ENCODE results near the gene GBP5. TPM values are rescaled to one million over a fixed set of nuclear protein-coding genes. Genes with fewer than 3 reads are reported as not detected.

The GBP5 gene
- total and polyA plus RNA-seq, 2 of the 4 experiments (the other 2 are of a cell fraction) = not detected

- H3K4me3 ChIP-seq (ENCODE audit: insufficient read depth, low read depth, low read length) = no peak overlapping the region
- in situ Hi-C loops (cut with MboI; ENCODE audit: low sequenced_read_pairs) = no loop called here
- H3K23ac ChIP-seq (ENCODE audit: low read depth, low read length) = no peak overlapping the region
- POLR2A ChIA-PET (ENCODE audit: unreplicated experiment) = no interaction called here
- H3K27me3 ChIP-seq (ENCODE audit: control insufficient read depth, insufficient read depth, low read length) = no peaks in the 10 kb centered on the region
- no TSS peak for BruUV-seq (replicated peaks)
- H2AFZ ChIP-seq (replicated peaks; ENCODE audit: low read length, poor library complexity) = no peak overlapping the region
- no peak overlapping the region for H3K56ac ChIP-seq (ENCODE audit: extremely low read depth, insufficient read depth, low read length)
- H4K20me1 ChIP-seq (ENCODE audit: insufficient read depth, low read length) = no peaks in the 10 kb centered on the region
- no peak overlapping the region for H3K9ac ChIP-seq (ENCODE audit: low read depth, low read length)
- H3K79me1 ChIP-seq (ENCODE audit: low read depth in 1 of 2, low read length in 2 of 2) = no peaks in the 10 kb centered on the region
- H2BK120ac ChIP-seq (ENCODE audit: low read depth, low read length) = no peak overlapping the region
- H3K4me2 ChIP-seq (ENCODE audit: low read depth, low read length) = no peak overlapping the region
- no peak overlapping the region for H4K8ac ChIP-seq (ENCODE audit: low read depth in 2 of 2, low read length in 2 of 2)
- no peak for DNase-seq
- ATAC-seq (ENCODE audit: low read depth) = no peak
- no peak overlapping the region for H2BK15ac ChIP-seq (ENCODE audit: low read depth, low read length)
- no peak overlapping the region for H2AK9ac ChIP-seq (replicated peaks; ENCODE audit: low read depth, low read length, poor library complexity)
- no peaks in the 10 kb centered on the region for H3K36me3 ChIP-seq (ENCODE audit: control insufficient read depth, insufficient read depth, low read length)
- CTCF ChIA-PET = interaction anchor here (0.7 kb wide), 1 partner anchor 1368 kb away, joined by 3 read pairs; no protein-coding TSS in a partner anchor
- H3K4me1 ChIP-seq (ENCODE audit: control insufficient read depth, insufficient read depth, low read length) = no peaks in the 10 kb centered on the region
- H3K4ac ChIP-seq (ENCODE audit: low read depth, low read length) = no peak overlapping the region
- TF ChIP-seq USF2 (IDR thresholded peaks at IDR 0.05; ENCODE audit: low read depth, low read length) (no peak), RFX5 (IDR thresholded peaks at IDR 0.05; ENCODE audit: low read depth, low read length) (no peak), MAFK (IDR thresholded peaks at IDR 0.05; ENCODE audit: low read depth, low read length) (no peak), BHLHE40 (IDR thresholded peaks at IDR 0.05; ENCODE audit: low read depth, low read length) (no peak), SMC3 (IDR thresholded peaks at IDR 0.05; ENCODE audit: low read depth, low read length) (no peak), RAD21 (IDR thresholded peaks at IDR 0.05; ENCODE audit: low read length) (no peak), MAZ (IDR thresholded peaks at IDR 0.05; ENCODE audit: borderline replicate concordance, low read depth, low read length) (no peak), RCOR1 (IDR thresholded peaks at IDR 0.05; ENCODE audit: insufficient replicate concordance, low read length) (no peak), NFE2L2 (IDR thresholded peaks at IDR 0.05; ENCODE audit: low read depth, low read length) (no peak), MXI1 (IDR thresholded peaks at IDR 0.05; ENCODE audit: borderline replicate concordance, low read depth, low read length) (no peak), CTCF (conservative IDR thresholded peaks at IDR 0.05; ENCODE audit: low read depth, low read length) (no peak), FOS (IDR thresholded peaks at IDR 0.05; ENCODE audit: low read depth, low read length) (no peak), CEBPB (IDR thresholded peaks at IDR 0.05; ENCODE audit: low read depth, low read length) (no peak)
- TF ChIP-seq, protein P1, sequence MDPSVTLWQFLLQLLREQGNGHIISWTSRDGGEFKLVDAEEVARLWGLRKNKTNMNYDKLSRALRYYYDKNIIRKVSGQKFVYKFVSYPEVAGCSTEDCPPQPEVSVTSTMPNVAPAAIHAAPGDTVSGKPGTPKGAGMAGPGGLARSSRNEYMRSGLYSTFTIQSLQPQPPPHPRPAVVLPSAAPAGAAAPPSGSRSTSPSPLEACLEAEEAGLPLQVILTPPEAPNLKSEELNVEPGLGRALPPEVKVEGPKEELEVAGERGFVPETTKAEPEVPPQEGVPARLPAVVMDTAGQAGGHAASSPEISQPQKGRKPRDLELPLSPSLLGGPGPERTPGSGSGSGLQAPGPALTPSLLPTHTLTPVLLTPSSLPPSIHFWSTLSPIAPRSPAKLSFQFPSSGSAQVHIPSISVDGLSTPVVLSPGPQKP (IDR thresholded peaks at IDR 0.05; ENCODE audit: borderline replicate concordance, low read depth, low read length) = no peak
- no peak overlapping the region for H3K18ac ChIP-seq (ENCODE audit: low read depth, low read length)
- no peaks in the 10 kb centered on the region for H3K9me1 ChIP-seq (ENCODE audit: insufficient read depth, low read length)
- no peak overlapping the region for H4K5ac ChIP-seq (ENCODE audit: low read depth, low read length)
- H2BK5ac ChIP-seq (ENCODE audit: low read depth, low read length, poor library complexity, severe bottlenecking) = no peak overlapping the region
- H2AK5ac ChIP-seq (ENCODE audit: low read depth, low read length) = no peak overlapping the region
- H2BK20ac ChIP-seq (ENCODE audit: low read depth, low read length) = no peak overlapping the region
- no peak overlapping the region for H4K91ac ChIP-seq (ENCODE audit: insufficient read depth, low read depth, low read length)
- H3K14ac ChIP-seq (replicated peaks; ENCODE audit: low read depth, low read length) = no peak overlapping the region
- intact Hi-C loops (cut with micrococcal nuclease) = no loop called here
- H3K27ac ChIP-seq (ENCODE audit: insufficient read depth, low read length) = no peak overlapping the region
- no CpG with 5 or more reads among the region's 4 CpGs for WGBS, 2 experiments (ENCODE audit: extremely low coverage in 2 of 2, insufficient read length in 1 of 2)
- no peaks in the 10 kb centered on the region for H3K9me3 ChIP-seq (ENCODE audit: control insufficient read depth, insufficient read depth, low read length)
- dilution Hi-C loops (cut with HindIII; ENCODE audit: low sequenced_read_pairs, unreplicated experiment) = no loop called here
Observed at GRCh38 chr1:89260042-89260441, 12.6 kb downstream of the GBP5 start.

All from IMR-90 (cell line).